HCT116 (cell line): ENCODE measurements around the gene CDC42BPB. TPM values are rescaled to one million over a fixed set of nuclear protein-coding genes. Genes with fewer than 3 reads are reported as not detected.

ENCODE experiments used
- ATAC-seq: fragments of 200-7000 bp; cut with Tn5 transposase; 2 replicates; pipeline ENCODE4 v1.9.1; 2020; ENCODE audit warnings: mild to moderate bottlenecking, moderate library complexity
- BruUV-seq: library from RNA; stranded (reverse); fragments of 400-500 nt; replicated peaks from 2 replicates; lab custom pipeline; 2021; lab: Mats Ljungman, UMichigan
- CTCF ChIA-PET: fragments of 300-600 bp; sonication (Branson Sonifier 250); formaldehyde crosslinking; loops from one replicate; lab custom pipeline; 2021; ENCODE audit warnings: antibody characterized with exemption; lab: Charles Lee
- POLR2A ChIA-PET: fragments of 300-600, 350-600 bp; sonication (Branson Sonifier 250); formaldehyde crosslinking; loops from one replicate; lab custom pipeline; 2021; ENCODE audit warnings: antibody characterized with exemption; lab: Charles Lee
- RAD21 ChIA-PET, 2 experiments: fragments of 300-600 bp; sonication (Branson Sonifier 250); formaldehyde crosslinking; loops; one replicate each; lab custom pipeline; 2023; ENCODE audit warnings: low total read pairs in 2 of 2; ENCODE audit not compliant: uncharacterized antibody in 2 of 2, unreplicated experiment in 2 of 2, low non-redundant PET in 1 of 2; lab: Charles Lee
- DNase-seq: peaks from one replicate; pipeline ENCODE4 v3.0.0-alpha.2; 2010; ENCODE audit warnings: low read depth, low spot score
- H2AFZ ChIP-seq: fragments of 200-600 bp; shearing (Covaris generic), sonication (generic); 2 replicates; pipeline ENCODE4 v1.6.1; 2017; ENCODE audit warnings: low read depth, mixed run types, mixed read lengths, antibody characterized with exemption, low read length; ENCODE audit not compliant: poor library complexity, severe bottlenecking
- H3K27ac ChIP-seq: 2 replicates; pipeline ENCODE4 v1.5.1; 2012; ENCODE audit warnings: low read depth, low read length
- H3K27me3 ChIP-seq: fragments of 200-600 bp; sonication (generic); 2 replicates; pipeline ENCODE4 v1.6.1; 2016; ENCODE audit warnings: mixed run types, low read length, mixed read lengths; ENCODE audit not compliant: insufficient read depth
- H3K36me3 ChIP-seq, 2 experiments: fragments of 200-500 bp in 1 of 2; fragments of 200-600 bp in 1 of 2; sonication (Bioruptor generic) in 1 of 2; sonication (generic) in 1 of 2; 2 replicates each; pipeline versions ENCODE4 v1.5.1 to v1.6.1; 2014 to 2016; ENCODE audit warnings: low read length in 2 of 2, inconsistent platforms in 1 of 2, mixed read lengths in 1 of 2, mixed run types in 1 of 2; ENCODE audit not compliant: insufficient read depth in 2 of 2, control insufficient read depth in 1 of 2
- H3K4me1 ChIP-seq, 2 experiments: fragments of 200-600 bp in 1 of 2; sonication (generic) in 1 of 2; 2 replicates each; pipeline versions ENCODE4 v1.5.1 to v1.6.1; 2012 to 2017; ENCODE audit warnings: low read length in 2 of 2, inconsistent platforms in 1 of 2, mild to moderate bottlenecking in 1 of 2, mixed read lengths in 1 of 2, mixed run types in 1 of 2, moderate library complexity in 1 of 2; ENCODE audit not compliant: insufficient read depth in 2 of 2, control insufficient read depth in 1 of 2
- H3K4me2 ChIP-seq: fragments of 200-600 bp; sonication (generic); 2 replicates; pipeline ENCODE4 v1.6.1; 2017; ENCODE audit warnings: mixed run types, low read length, mixed read lengths
- H3K4me3 ChIP-seq, 2 experiments: fragments of 200-600 bp in 1 of 2; sonication (generic) in 1 of 2; replicated peaks in 1 of 2; 2 replicates each; pipeline ENCODE4 v1.5.1; 2011 to 2016; ENCODE audit warnings: low read length in 2 of 2, control low read depth in 1 of 2, low read depth in 1 of 2, mild to moderate bottlenecking in 1 of 2, mixed read lengths in 1 of 2, mixed run types in 1 of 2
- H3K79me2 ChIP-seq: fragments of 200-600 bp; sonication (generic); 2 replicates; pipeline ENCODE4 v1.6.1; 2017; ENCODE audit warnings: mild to moderate bottlenecking, mixed run types, low read length, moderate library complexity, mixed read lengths; ENCODE audit not compliant: insufficient read depth
- H3K9ac ChIP-seq: fragments of 200-600 bp; sonication (generic); 2 replicates; pipeline ENCODE4 v1.6.1; 2016; ENCODE audit warnings: low read length, mixed read lengths
- H3K9me2 ChIP-seq: fragments of 200-600 bp; sonication (generic), shearing (Covaris generic); 2 replicates; pipeline ENCODE4 v1.6.1; 2017; ENCODE audit warnings: mixed run types, mild to moderate bottlenecking, moderate library complexity; ENCODE audit not compliant: insufficient read depth
- H3K9me3 ChIP-seq, 2 experiments: fragments of 200-500 bp in 1 of 2; fragments of 200-600 bp in 1 of 2; sonication (Bioruptor generic) in 1 of 2; sonication (generic) in 1 of 2; 2 replicates each; pipeline ENCODE4 v1.6.1; 2014 to 2017; ENCODE audit warnings: low read length in 2 of 2, mixed read lengths in 2 of 2, inconsistent platforms in 1 of 2, low read depth in 1 of 2, mild to moderate bottlenecking in 1 of 2, mixed run types in 1 of 2, moderate library complexity in 1 of 2; ENCODE audit not compliant: control insufficient read depth in 1 of 2, insufficient read depth in 1 of 2
- H4K20me1 ChIP-seq: fragments of 200-600 bp; sonication (generic), shearing (Covaris generic); 2 replicates; pipeline ENCODE4 v1.6.1; 2017; ENCODE audit warnings: mixed run types, mild to moderate bottlenecking, moderate library complexity; ENCODE audit not compliant: insufficient read depth
- CBX3 ChIP-seq: IDR thresholded peaks from 2 replicates; pipeline ENCODE4 v1.6.1; 2012; ENCODE audit warnings: low read depth
- CEBPB ChIP-seq: IDR thresholded peaks from 2 replicates; pipeline ENCODE4 v1.6.1; 2012; ENCODE audit warnings: low read depth
- CTCF ChIP-seq, 3 experiments: fragments of 200-600 bp in 1 of 3; sonication (generic) in 1 of 3; IDR thresholded peaks in 2 of 3; conservative IDR thresholded peaks in 1 of 3; 2 replicates each; pipeline ENCODE4 v1.5.1; 2012 to 2017; ENCODE audit warnings: low read depth in 2 of 3, low read length in 2 of 3, antibody characterized with exemption in 1 of 3, borderline replicate concordance in 1 of 3, control low read depth in 1 of 3, mild to moderate bottlenecking in 1 of 3, mixed read lengths in 1 of 3, mixed run types in 1 of 3, moderate library complexity in 1 of 3; ENCODE audit not compliant: insufficient read depth in 1 of 3
- EGR1 ChIP-seq: IDR thresholded peaks from 2 replicates; pipeline ENCODE4 v1.6.1; 2012; ENCODE audit warnings: low read depth
- ELF1 ChIP-seq: IDR thresholded peaks from 2 replicates; pipeline ENCODE4 v1.6.1; 2012; ENCODE audit warnings: low read depth, borderline replicate concordance
- EZH2 ChIP-seq: fragments of 200-600 bp; sonication (generic); IDR thresholded peaks from 2 replicates; pipeline ENCODE4 v1.6.1; 2017; ENCODE audit warnings: antibody characterized with exemption, mixed run types
- EZH2phosphoT487 ChIP-seq: fragments of 200-600 bp; IDR thresholded peaks from 2 replicates; pipeline ENCODE4 v1.6.1; 2018; ENCODE audit warnings: antibody characterized with exemption, borderline replicate concordance
- FOSL1 ChIP-seq: IDR thresholded peaks from 2 replicates; pipeline ENCODE4 v1.6.1; 2012; ENCODE audit warnings: low read depth
- JUND ChIP-seq: IDR thresholded peaks from 2 replicates; pipeline ENCODE4 v1.6.1; 2012
- POLR2A ChIP-seq: IDR thresholded peaks from 2 replicates; pipeline ENCODE4 v1.7.0; 2011; ENCODE audit warnings: borderline replicate concordance; ENCODE audit not compliant: insufficient read depth, insufficient read length; ENCODE audit errors: extremely low read depth
- POLR2AphosphoS5 ChIP-seq: IDR thresholded peaks from 2 replicates; pipeline ENCODE4 v1.6.1; 2011; ENCODE audit warnings: mild to moderate bottlenecking, low read depth, low read length, moderate library complexity
- RAD21 ChIP-seq: IDR thresholded peaks from 2 replicates; pipeline ENCODE4 v1.6.1; 2012; ENCODE audit warnings: low read depth, mild to moderate bottlenecking
- SIN3A ChIP-seq: IDR thresholded peaks from 2 replicates; pipeline ENCODE4 v1.6.1; 2012; ENCODE audit warnings: low read depth
- SP1 ChIP-seq: IDR thresholded peaks from 2 replicates; pipeline ENCODE4 v1.6.1; 2012; ENCODE audit warnings: low read depth
- SRF ChIP-seq: IDR thresholded peaks from 2 replicates; pipeline ENCODE4 v1.6.1; 2012; ENCODE audit warnings: low read depth
- TCF7L2 ChIP-seq: IDR thresholded peaks from 2 replicates; pipeline ENCODE4 v1.7.0; 2011; ENCODE audit warnings: borderline replicate concordance, inconsistent platforms; ENCODE audit not compliant: insufficient read depth, insufficient read length; ENCODE audit errors: extremely low read depth
- YY1 ChIP-seq: IDR thresholded peaks from 2 replicates; pipeline ENCODE4 v1.6.1; 2011; ENCODE audit warnings: low read length, low read depth, moderate library complexity, mild to moderate bottlenecking; ENCODE audit not compliant: insufficient replicate concordance; ENCODE audit errors: extremely low read depth
- ZNF274 ChIP-seq: fragments of 200-500 bp; sonication (Bioruptor generic); IDR thresholded peaks from 2 replicates; pipeline ENCODE4 v1.6.1; 2014; ENCODE audit warnings: mild to moderate bottlenecking, low read depth, low read length, inconsistent platforms
- intact Hi-C: fragments of 100-400 bp; cut with micrococcal nuclease; formaldehyde crosslinking; loops from 2 replicates; pipeline ENCODE4 v1.10.0; 2022
- total RNA-seq: library from RNA; stranded (reverse); gene quantifications from one replicate; pipeline ENCODE4 v1.2.1, GENCODE V29; 2021; ENCODE audit not compliant: unreplicated experiment
- TF ChIP-seq, protein P1 (sequence below): IDR thresholded peaks from 2 replicates; pipeline ENCODE4 v1.6.1; 2011; ENCODE audit warnings: mild to moderate bottlenecking, low read length, moderate library complexity; ENCODE audit not compliant: insufficient replicate concordance; ENCODE audit errors: extremely low read depth
- TF ChIP-seq, protein P2 (sequence below): IDR thresholded peaks from 2 replicates; pipeline ENCODE4 v1.6.1; 2012; ENCODE audit warnings: low read depth

CDC42BPB gene
- total RNA-seq, 1 experiment from 2014 or later, result 85.6 TPM

DNA sequence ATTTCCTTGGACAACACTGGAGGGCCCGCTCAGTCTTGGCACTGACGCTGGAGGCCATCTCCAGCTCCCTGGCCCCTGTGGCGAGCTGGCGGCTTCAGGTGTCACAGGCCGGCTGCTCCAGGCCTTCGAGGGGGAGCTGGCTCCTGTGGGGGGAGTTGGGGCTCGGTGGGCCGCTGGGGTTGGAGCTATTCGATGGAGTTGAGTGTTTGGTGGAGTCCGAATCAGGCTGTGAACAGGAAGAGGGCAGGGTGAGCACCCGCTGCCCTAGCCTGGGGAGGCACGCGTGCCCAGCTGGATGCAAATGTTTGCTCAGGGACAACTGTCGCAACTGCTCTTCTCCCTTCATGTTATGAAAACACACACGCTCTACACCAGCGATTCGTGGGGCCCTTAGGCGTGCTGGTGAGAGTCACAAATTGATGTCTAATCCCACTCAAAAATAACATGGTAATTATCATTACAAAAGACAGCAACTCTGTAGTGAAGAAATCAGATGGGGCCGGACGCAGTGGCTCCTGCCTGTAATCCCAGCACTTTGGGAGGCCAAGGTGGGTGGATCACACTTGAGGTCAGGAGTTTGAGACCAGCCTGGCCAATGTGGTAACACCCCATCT lies 123.6 kb downstream of the CDC42BPB start:
- CTCF ChIA-PET, result no interaction called here
- BruUV-seq, result no TSS peak
- no peak overlapping the region for H3K9ac ChIP-seq

More for the DNA sequence above, 123.6 kb downstream of the CDC42BPB start:
- H4K20me1 ChIP-seq, result no peaks in the 10 kb centered on the region
- H3K79me2 ChIP-seq, result no peaks in the 10 kb centered on the region
- H3K27ac ChIP-seq, result no peak overlapping the region
- ChIA-PET POLR2A (no interaction called here), RAD21 (no interaction called here)
- TF ChIP-seq SIN3A, result no peak
- TF ChIP-seq, protein P1, sequence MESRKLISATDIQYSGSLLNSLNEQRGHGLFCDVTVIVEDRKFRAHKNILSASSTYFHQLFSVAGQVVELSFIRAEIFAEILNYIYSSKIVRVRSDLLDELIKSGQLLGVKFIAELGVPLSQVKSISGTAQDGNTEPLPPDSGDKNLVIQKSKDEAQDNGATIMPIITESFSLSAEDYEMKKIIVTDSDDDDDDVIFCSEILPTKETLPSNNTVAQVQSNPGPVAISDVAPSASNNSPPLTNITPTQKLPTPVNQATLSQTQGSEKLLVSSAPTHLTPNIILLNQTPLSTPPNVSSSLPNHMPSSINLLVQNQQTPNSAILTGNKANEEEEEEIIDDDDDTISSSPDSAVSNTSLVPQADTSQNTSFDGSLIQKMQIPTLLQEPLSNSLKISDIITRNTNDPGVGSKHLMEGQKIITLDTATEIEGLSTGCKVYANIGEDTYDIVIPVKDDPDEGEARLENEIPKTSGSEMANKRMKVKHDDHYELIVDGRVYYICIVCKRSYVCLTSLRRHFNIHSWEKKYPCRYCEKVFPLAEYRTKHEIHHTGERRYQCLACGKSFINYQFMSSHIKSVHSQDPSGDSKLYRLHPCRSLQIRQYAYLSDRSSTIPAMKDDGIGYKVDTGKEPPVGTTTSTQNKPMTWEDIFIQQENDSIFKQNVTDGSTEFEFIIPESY, result no peak
- TF ChIP-seq SP1, result no peak
- TF ChIP-seq EGR1, result no peak
- TF ChIP-seq CTCF (IDR thresholded peaks at IDR 0.05 in 2 of 3, conservative IDR thresholded peaks at IDR 0.05 in 1 of 3; ENCODE audit: borderline replicate concordance in 1 of 3, insufficient read depth in 1 of 3, low read depth in 2 of 3, low read length in 2 of 3), result no peak
- no peak for TF ChIP-seq JUND
- no peak for TF ChIP-seq EZH2phosphoT487
- TF ChIP-seq CBX3, result no peak
- TF ChIP-seq POLR2A, result no peak
- TF ChIP-seq, protein P2, sequence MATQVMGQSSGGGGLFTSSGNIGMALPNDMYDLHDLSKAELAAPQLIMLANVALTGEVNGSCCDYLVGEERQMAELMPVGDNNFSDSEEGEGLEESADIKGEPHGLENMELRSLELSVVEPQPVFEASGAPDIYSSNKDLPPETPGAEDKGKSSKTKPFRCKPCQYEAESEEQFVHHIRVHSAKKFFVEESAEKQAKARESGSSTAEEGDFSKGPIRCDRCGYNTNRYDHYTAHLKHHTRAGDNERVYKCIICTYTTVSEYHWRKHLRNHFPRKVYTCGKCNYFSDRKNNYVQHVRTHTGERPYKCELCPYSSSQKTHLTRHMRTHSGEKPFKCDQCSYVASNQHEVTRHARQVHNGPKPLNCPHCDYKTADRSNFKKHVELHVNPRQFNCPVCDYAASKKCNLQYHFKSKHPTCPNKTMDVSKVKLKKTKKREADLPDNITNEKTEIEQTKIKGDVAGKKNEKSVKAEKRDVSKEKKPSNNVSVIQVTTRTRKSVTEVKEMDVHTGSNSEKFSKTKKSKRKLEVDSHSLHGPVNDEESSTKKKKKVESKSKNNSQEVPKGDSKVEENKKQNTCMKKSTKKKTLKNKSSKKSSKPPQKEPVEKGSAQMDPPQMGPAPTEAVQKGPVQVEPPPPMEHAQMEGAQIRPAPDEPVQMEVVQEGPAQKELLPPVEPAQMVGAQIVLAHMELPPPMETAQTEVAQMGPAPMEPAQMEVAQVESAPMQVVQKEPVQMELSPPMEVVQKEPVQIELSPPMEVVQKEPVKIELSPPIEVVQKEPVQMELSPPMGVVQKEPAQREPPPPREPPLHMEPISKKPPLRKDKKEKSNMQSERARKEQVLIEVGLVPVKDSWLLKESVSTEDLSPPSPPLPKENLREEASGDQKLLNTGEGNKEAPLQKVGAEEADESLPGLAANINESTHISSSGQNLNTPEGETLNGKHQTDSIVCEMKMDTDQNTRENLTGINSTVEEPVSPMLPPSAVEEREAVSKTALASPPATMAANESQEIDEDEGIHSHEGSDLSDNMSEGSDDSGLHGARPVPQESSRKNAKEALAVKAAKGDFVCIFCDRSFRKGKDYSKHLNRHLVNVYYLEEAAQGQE, result no peak
- no peak for TF ChIP-seq SRF
- no peak for TF ChIP-seq EZH2
- TF ChIP-seq ELF1, result no peak
- TF ChIP-seq YY1, result no peak
- TF ChIP-seq RAD21, result no peak
- TF ChIP-seq CEBPB, result no peak
- no peak for TF ChIP-seq POLR2AphosphoS5
- TF ChIP-seq ZNF274, result no peak
- no peak for TF ChIP-seq TCF7L2
- TF ChIP-seq FOSL1, result no peak
- no peak overlapping the region for H2AFZ ChIP-seq
- peaks cover 2 to 8% of the 10 kb centered on the region in 2 experiments; a peak in 2 of 4 replicates for H3K36me3 ChIP-seq
- H3K4me3 ChIP-seq, result no peak overlapping the region
- intact Hi-C loops, result no loop called here
- peaks cover 9 to 18% of the 10 kb centered on the region in 2 experiments for H3K4me1 ChIP-seq
- DNase-seq (no peak), ATAC-seq (no peak)
- H3K27me3 ChIP-seq, result no peaks in the 10 kb centered on the region
- no peaks in the 10 kb centered on the region for H3K9me3 ChIP-seq
- H3K9me2 ChIP-seq, result no peaks in the 10 kb centered on the region
- no peak overlapping the region for H3K4me2 ChIP-seq
